ENCODE measurements around the gene C4orf51. TPM values are rescaled to one million over a fixed set of nuclear protein-coding genes. Genes with fewer than 3 reads are reported as not detected.
"Not testable (repeated sequence)": the region's sequence is repeated elsewhere in the genome, so short reads cannot be mapped to it uniquely, and the experiment has no call there.

Gene C4orf51
- total RNA-seq, result not detected in 2 replicates
- long read RNA-seq, partial matches to known transcripts, result 0 of 9 reads
- long read RNA-seq, other reads (novel, unspliced or antisense), result 9 of 9 reads

DNA sequence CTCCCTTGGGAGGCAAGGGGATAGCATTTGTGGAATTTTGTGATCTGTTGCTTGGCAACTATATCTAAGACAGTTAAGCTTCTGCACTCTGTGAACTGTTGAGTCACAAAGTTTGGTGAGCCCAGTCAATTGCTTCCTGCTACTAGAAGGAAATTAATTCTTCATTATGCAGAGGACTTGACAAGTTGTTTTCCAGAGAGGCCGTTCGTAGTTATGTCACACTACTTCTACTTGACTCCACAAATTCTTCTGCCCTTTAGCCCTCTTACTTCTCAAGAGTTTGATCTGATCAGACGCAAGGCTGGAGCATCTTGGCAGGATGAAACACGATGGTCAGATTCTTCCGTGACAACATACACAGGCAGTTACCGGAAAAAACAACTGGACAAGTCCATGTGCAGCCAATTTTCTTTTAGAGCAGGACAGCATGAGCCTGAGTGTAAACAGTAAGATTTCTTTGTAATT is at the start of gene C4orf51:
TSS of gene C4orf51 (plus strand) at position 156 of the 465 bp plus-strand sequence. CDS start at position 214, 58 bp downstream.
- peaks cover 13% of the 10 kb centered on the region for H3K9me3 Mint-ChIP-seq (ENCODE audit: unreplicated experiment)
- H3K4me3 Mint-ChIP-seq (ENCODE audit: unreplicated experiment), result no peak within 1 kb of the TSS
- no peak for DNase-seq (ENCODE audit: extremely low spot score, unreplicated experiment)
- H3K27me3 Mint-ChIP-seq (ENCODE audit: unreplicated experiment), result no peaks in the 10 kb centered on the region
- H3K27ac Mint-ChIP-seq (ENCODE audit: unreplicated experiment), result peak within 1 kb of the TSS; percentile 53
- H3K4me1 Mint-ChIP-seq (ENCODE audit: unreplicated experiment), result peaks cover 15% of the 10 kb centered on the region
- TF ChIP-seq, protein P1, sequence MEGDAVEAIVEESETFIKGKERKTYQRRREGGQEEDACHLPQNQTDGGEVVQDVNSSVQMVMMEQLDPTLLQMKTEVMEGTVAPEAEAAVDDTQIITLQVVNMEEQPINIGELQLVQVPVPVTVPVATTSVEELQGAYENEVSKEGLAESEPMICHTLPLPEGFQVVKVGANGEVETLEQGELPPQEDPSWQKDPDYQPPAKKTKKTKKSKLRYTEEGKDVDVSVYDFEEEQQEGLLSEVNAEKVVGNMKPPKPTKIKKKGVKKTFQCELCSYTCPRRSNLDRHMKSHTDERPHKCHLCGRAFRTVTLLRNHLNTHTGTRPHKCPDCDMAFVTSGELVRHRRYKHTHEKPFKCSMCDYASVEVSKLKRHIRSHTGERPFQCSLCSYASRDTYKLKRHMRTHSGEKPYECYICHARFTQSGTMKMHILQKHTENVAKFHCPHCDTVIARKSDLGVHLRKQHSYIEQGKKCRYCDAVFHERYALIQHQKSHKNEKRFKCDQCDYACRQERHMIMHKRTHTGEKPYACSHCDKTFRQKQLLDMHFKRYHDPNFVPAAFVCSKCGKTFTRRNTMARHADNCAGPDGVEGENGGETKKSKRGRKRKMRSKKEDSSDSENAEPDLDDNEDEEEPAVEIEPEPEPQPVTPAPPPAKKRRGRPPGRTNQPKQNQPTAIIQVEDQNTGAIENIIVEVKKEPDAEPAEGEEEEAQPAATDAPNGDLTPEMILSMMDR (IDR thresholded peaks at IDR 0.05), result no peak
- H3K36me3 Mint-ChIP-seq (ENCODE audit: unreplicated experiment), result no peaks in the 10 kb centered on the region

DNA sequence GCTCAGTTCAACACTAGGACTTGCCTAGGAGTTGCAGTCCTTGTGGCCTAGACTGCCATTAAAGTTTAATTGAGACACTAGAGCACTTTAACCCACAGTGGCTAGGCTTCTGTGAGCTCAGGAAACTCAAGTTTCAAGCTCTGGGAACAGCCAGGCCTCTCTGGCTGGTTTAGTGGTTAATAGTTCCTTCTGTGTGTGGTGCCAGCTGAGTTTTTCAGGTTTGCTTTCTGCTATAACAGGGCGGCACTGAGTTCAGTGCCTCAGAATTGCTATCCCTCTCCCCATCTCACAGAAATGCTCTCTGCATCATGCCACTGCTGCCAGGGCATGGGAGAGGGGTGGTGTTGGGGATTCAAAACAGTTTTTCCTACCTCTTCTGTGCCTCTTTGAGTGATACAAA is 44.8 kb upstream of the C4orf51 start:
- no peak for DNase-seq (ENCODE audit: extremely low spot score, unreplicated experiment)
- TF ChIP-seq, protein P1 (IDR thresholded peaks at IDR 0.05), result no peak
- Mint-ChIP-seq H3K4me3 (ENCODE audit: unreplicated experiment) (no peak overlapping the region), H3K27ac (ENCODE audit: unreplicated experiment) (no peak overlapping the region), H3K27me3 (ENCODE audit: unreplicated experiment) (no peaks in the 10 kb centered on the region), H3K36me3 (ENCODE audit: unreplicated experiment) (peaks cover 11% of the 10 kb centered on the region), H3K4me1 (ENCODE audit: unreplicated experiment) (no peaks in the 10 kb centered on the region), H3K9me3 (ENCODE audit: unreplicated experiment) (peaks cover 1% of the 10 kb centered on the region)

DNA sequence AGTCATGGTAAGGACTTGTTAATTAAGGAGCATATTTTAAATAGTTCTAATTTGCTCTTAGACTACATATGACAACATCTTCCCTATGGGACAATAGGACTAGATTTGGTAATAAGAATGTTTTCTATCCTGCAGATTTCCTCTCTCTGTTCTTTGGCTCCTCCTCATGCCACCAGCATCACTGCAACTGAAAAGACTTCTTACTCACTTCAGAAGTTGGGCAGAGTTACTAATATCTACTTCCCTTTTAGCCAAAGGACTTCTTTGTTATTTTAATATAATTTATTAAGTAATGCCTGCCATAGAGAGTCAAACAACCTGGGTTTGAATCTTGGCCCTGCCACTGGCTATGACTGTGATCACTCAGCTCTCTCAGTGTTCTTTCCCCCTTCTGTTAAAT is 44.3 kb upstream of the C4orf51 start:
- Mint-ChIP-seq H3K9me3 (ENCODE audit: unreplicated experiment) (no peaks in the 10 kb centered on the region), H3K27ac (ENCODE audit: unreplicated experiment) (no peak overlapping the region), H3K36me3 (ENCODE audit: unreplicated experiment) (peaks cover 14% of the 10 kb centered on the region), H3K4me1 (ENCODE audit: unreplicated experiment) (no peaks in the 10 kb centered on the region), H3K4me3 (ENCODE audit: unreplicated experiment) (no peak overlapping the region), H3K27me3 (ENCODE audit: unreplicated experiment) (no peaks in the 10 kb centered on the region)
- no peak for DNase-seq (ENCODE audit: extremely low spot score, unreplicated experiment)
- TF ChIP-seq, protein P1 (IDR thresholded peaks at IDR 0.05), result no peak

DNA sequence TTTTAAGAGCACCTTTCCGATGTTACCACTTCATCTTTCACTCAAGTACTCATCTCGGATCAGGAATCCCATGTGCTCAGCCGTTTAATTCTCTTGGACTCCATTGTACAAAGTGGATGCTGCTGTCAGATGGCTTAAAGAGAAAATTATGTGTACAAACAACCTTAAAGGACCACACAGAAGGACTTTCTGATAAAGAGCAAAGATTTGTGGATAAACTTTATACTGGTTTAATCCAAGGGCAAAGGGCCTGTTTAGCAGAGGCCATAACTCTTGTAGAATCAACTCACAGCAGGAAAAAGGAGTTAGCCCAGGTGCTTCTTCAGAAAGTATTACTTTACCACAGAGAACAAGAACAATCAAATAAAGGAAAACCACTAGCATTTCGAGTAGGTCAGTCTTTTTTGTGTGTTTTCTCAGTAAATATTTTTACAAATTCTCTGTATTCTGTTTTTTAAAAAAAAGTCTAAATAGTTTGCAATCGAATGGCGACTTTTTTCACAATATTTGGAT is 40.7 kb upstream of the C4orf51 start:
- peaks cover 8% of the 10 kb centered on the region for H3K36me3 Mint-ChIP-seq (ENCODE audit: unreplicated experiment)
- no peak overlapping the region for H3K27ac Mint-ChIP-seq (ENCODE audit: unreplicated experiment)
- H3K27me3 Mint-ChIP-seq (ENCODE audit: unreplicated experiment), result no peaks in the 10 kb centered on the region
- no peak overlapping the region for H3K4me3 Mint-ChIP-seq (ENCODE audit: unreplicated experiment)
- TF ChIP-seq, protein P1 (IDR thresholded peaks at IDR 0.05), result no peak
- H3K4me1 Mint-ChIP-seq (ENCODE audit: unreplicated experiment), result no peaks in the 10 kb centered on the region
- DNase-seq (ENCODE audit: extremely low spot score, unreplicated experiment), result no peak
- H3K9me3 Mint-ChIP-seq (ENCODE audit: unreplicated experiment), result no peaks in the 10 kb centered on the region

DNA sequence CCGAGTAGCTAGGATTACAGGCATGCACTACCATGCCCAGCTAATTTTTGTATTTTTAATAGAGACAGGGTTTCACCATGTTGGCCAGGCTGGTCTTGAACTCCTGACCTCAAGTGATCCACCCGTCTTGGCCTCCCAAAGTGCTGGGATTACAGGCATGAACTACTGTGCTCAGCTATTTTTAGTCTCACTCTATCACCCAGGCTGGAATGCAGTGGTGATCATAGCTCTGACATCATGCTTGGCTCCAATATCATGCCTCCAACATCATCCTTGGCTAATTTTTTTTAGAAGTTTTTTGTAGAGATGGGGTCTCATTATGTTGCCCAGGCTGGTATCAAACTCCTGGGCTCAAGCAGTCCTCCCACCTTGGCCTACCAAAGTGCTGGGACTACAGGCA is 39.7 kb upstream of the C4orf51 start:
- H3K36me3 Mint-ChIP-seq (ENCODE audit: unreplicated experiment); H3K4me1 Mint-ChIP-seq (ENCODE audit: unreplicated experiment); H3K9me3 Mint-ChIP-seq (ENCODE audit: unreplicated experiment); H3K27me3 Mint-ChIP-seq (ENCODE audit: unreplicated experiment); H3K4me3 Mint-ChIP-seq (ENCODE audit: unreplicated experiment); DNase-seq (ENCODE audit: extremely low spot score, unreplicated experiment); H3K27ac Mint-ChIP-seq (ENCODE audit: unreplicated experiment): not testable (repeated sequence)

Measured in osteocyte (in vitro differentiated cells).